Daoy (cell line): ENCODE measurements around the gene MRPL23. TPM values are rescaled to one million over a fixed set of nuclear protein-coding genes. Genes with fewer than 3 reads are reported as not detected.

Experiments used
- DNase-seq: peaks from one replicate; pipeline ENCODE4 v3.0.0-alpha.2; 2015; ENCODE audit warnings: low read depth
- total RNA-seq: library from RNA; depleted of rRNA; stranded (reverse); fragments of >200 nt; shearing (Covaris generic); gene quantifications from 2 replicates; pipeline ENCODE4 v1.2.3, GENCODE V29; 2014

Gene MRPL23
- total RNA-seq, 1 experiment from 2014 or later, result 168 TPM

- no peak for DNase-seq
These were observed 25.5 kb upstream of the MRPL23 start for GRCh38 chr11:1921574-1922141.

GRCh38 chr11:1922481-1923081, 24.6 kb upstream of the MRPL23 start:
- no peak for DNase-seq

GRCh38 chr11:1923201-1923956, 23.8 kb upstream of the MRPL23 start:
- DNase-seq, result no peak

- no peak for DNase-seq
These were observed 23.0 kb upstream of the MRPL23 start for GRCh38 chr11:1924181-1924580.

GRCh38 chr11:1924646-1925372, 22.3 kb upstream of the MRPL23 start:
- no peak for DNase-seq

GRCh38 chr11:1925373-1926155, 21.6 kb upstream of the MRPL23 start:
- DNase-seq, result no peak

- no peak for DNase-seq
These were observed 20.7 kb upstream of the MRPL23 start for GRCh38 chr11:1926156-1927025.

GRCh38 chr11:1927026-1927847, 19.9 kb upstream of the MRPL23 start:
- no peak for DNase-seq

GRCh38 chr11:1927848-1928469, 19.2 kb upstream of the MRPL23 start:
- DNase-seq, result no peak

GRCh38 chr11:1928470-1928890, 18.7 kb upstream of the MRPL23 start:
- no peak for DNase-seq

GRCh38 chr11:1928891-1929541, 18.1 kb upstream of the MRPL23 start:
- no peak for DNase-seq

GRCh38 chr11:1929621-1930461, 17.3 kb upstream of the MRPL23 start:
- no peak for DNase-seq

GRCh38 chr11:1930462-1930830, 16.7 kb upstream of the MRPL23 start:
- no peak for DNase-seq

GRCh38 chr11:1931341-1932104, 15.6 kb upstream of the MRPL23 start:
- no peak for DNase-seq

GRCh38 chr11:1932105-1932480, 15.0 kb upstream of the MRPL23 start:
- no peak for DNase-seq

GRCh38 chr11:1932681-1933080, 14.5 kb upstream of the MRPL23 start:
- DNase-seq, result no peak
